GM21723 (cell line): Measurements from ENCODE around the gene GFER.
"Not testable (repeated sequence)": the region's sequence is repeated elsewhere in the genome, so short reads cannot be mapped to it uniquely, and the experiment has no call there.

Experiments
- ATAC-seq: cut with Tn5 transposase; IDR thresholded peaks from one replicate; pipeline ENCODE4 v1.9.1; 2021; ENCODE audit warnings: mild to moderate bottlenecking, moderate library complexity; ENCODE audit not compliant: unreplicated experiment

GFER gene

DNA sequence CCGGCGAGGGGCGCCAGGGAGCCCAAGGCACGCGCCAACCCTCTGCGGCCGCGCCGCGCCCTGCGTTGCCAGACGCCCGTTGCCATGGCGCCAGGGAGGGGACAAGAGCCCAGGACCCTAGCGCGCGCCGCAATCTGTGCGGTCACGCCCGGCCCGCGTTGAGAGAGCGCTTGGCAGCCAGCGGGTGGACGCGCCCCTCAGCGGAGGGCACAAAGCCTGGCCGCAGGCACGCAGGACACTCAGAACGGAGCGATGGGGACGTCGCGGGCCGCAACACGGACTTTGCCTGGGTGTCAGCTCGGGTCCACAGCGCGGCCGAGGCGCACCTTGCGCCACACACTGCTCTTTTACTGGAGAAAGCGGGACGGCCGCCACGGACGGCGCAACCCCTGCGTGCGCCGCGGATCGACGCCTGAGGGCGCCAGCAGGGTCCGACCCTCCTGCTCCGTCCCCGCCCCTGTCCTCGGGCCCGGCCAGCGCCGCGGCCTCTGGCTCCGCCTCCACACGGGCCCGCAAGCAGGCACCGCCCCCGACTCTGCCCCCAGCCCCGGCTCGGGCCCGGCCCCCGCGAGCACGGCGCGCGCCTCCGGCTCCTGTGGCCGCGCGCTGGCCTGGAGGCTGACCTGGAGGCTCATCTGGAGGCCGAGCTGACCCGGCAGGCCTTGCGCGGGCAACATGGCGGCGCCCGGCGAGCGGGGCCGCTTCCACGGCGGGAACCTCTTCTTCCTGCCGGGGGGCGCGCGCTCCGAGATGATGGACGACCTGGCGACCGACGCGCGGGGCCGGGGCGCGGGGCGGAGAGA lies at the start of gene GFER:
GFER (plus strand) TSS at position 650 of the 803 bp plus-strand sequence; CDS start at position 676, 26 bp downstream.
- ATAC-seq: peak; percentile 72

DNA sequence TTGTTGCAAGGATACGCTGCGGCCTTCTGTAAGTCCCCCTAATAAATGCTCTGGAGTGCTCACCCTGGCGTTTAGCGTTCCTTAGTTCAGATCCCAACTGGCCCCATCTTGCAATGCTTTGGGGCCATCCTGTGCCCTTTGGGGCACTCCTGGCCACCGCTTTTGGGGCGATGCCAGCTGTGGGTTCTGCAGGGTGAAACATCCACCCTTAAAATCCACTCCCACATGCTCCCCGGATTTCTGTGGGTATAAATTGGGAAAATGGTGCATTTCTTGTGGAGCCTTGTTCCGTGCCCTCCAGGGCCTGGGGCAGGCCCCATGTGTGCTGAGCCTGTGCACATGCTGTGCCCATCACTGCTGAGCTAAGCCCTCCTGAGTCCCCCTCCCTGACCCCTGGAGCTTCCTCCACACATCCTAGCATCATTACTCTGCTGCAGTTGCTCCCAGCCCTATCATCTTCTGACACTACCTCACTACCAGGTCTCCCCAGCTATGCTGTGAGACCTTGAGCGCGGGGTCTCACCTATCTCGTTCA lies 47.0 kb upstream of the GFER start:
- no peak for ATAC-seq

GRCh38 chr16:1938316-1938715 lies 45.7 kb upstream of the GFER start:
- no peak for ATAC-seq

DNA sequence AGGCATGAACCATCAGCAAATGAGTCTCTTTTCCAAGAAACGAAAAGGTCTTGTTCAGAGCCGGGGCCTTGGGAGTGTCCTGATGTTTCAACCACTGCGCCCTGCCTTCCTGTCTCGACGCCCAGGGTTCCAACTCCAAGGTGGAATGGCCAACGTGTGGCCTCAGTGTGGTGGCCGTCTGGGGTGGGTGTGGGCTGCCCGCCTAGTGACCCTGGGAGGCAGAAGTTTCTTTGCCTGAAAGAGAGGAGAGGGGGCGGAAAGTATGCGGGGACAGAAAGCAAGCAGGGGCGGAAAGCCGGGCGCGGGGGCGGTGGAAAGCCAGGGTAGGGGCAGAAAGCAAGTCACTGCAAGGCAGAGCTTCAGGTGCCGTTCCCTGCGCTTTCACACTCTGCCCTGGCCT lies 45.1 kb upstream of the GFER start:
- ATAC-seq: no peak

DNA sequence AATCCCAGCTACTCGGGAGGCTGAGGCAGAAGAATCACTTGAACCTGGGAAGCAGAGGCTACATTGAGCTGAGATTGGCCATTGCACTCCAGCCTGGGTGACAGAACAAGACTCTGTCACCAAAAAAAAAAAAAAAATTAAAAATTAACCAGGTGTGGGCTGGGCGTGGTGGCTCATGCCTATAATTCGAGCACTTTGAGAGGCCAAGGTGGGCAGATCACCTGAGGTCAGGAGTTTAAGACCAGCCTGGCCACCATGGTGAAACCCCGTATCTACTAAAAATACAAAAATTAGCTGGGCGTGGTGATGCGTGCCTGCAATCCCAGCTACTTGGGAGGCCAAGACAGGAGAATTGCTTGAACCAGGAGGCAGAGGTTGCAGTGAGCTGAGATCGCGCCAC lies 44.2 kb upstream of the GFER start:
- ATAC-seq: not testable (repeated sequence)

- no peak for ATAC-seq
Observed at GRCh38 chr16:1940273-1941161, 43.5 kb upstream of the GFER start.

DNA sequence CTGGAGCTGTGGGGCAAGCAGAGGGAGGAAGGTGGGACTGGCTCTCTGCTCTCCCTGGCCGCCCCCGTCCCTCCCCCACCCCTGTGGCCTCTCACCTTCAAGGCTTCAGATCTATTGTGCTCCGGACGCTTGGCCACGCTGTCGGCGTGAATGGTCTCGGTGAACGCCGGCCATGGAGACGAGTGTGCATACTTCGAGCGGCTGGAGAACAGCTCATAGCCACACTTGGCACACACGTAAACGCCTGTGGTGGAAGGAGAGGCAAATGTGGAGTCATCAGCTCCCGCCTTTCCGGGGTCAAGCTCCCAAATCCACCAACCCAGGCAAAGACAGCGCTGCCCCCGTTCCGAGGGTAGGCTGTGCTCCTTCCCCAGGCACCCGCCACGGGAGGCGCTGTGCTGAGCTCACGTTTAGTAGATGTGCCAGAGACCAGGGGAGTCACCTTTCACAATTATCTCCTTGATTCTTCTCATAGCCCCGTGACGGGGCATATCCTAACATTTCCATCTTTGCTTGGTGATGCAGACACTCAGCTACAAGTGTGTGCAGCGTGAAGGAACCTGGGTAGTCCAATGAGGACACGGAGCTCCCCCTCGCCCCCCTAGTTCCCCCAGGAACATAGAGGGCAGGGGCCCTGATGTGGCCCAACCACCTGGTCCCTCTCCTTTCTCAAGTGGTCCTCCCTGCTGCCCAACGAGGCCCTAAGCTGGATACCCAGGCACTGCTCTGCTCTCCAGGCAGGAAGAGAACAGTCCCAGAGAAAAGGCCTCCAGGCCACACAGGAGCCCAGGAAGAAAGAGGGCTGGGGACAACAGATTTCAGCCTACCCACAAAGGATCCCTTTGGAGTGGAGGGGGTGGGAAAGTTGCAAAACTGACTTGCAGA lies 42.6 kb upstream of the GFER start:
- ATAC-seq: no peak

DNA sequence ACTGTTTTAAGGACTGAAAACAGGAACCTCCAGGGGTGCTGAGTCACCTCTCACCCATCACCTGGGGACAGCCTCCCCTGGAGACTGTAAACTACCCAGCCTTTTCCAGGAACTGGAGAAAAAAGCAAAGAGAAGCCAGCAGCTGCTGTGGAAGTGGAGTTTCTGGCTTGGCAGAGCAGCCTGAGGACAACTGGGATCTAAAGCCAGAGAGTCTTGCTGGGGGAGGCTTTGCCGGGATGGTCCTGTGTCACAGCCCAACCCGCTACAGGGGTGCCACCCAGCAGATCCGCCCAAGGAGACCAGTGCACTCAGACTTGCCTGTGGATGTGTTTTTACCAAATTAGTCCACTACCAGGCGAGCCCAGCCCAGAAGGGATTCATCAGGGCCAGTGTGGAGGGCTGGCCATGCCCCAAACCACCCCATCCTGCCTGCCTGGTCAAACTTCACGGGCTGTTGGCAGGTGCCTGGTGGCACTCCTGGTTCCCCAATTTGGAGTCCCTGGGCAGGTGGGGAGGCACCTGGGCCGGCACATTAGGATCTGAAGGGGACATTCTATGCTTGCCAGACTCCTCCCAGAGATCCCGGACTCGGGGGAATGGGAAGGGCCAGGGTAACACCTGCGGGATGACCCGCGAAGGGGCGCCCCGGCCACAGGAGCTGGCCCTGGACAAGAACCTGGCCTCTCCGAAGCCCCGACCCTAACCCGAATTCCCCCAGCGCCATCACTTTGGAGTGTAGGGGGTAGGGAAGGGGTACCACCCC lies 41.8 kb upstream of the GFER start:
- ATAC-seq: no peak

DNA sequence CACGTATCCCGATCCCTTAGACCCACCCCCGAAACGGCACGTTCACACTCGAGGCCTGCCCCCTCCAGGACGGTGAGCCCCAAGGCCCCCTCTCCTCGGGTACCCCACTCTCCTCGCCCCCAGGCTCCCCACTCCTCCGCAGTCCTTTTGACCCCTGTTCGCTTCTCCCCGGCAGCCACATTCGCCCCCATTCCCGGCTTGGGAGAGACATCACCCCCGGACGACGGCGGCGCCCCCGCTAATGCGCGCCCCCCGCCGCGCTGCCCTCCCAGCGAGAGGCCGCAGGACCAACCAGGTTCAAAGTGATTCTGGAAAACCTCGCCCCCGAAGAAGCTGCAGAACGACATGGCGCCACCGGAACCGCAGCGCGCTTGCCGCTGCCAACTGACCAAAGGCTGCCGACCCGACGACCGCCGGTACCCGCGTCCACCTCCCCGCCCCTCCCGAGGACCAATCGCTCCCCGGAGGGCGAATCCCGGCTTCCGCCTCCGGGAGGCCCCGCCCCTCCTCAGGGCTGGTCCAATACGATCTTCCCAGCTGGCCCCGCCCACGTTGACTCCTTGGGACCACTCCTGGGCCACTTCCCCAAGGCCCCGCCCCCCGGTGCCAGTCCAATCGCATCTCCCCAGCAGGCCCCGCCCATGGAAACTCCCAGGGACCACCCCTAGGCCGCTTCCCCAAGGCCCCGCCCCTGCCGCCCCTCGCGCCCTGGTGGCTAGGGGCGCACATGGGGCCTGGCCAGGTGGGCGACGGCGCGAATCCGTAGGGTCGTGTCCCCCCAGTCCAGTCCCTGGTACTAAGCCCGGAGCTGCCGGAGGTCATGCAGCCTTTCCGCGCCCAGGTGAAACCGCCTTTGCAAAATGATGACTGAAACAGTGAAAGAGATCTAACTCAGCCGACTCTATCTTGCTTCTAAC lies 40.9 kb upstream of the GFER start, which contains the start of gene MSRB1:
MSRB1 (minus strand) TSS at position 390 of the 917 bp plus-strand sequence; CDS start at position 347, 43 bp downstream.
- ATAC-seq: peak; percentile 84

- ATAC-seq: no peak
Observed at GRCh38 chr16:1944612-1945199, 39.3 kb upstream of the GFER start.

- ATAC-seq: no peak
Observed at GRCh38 chr16:1945559-1946391, 38.2 kb upstream of the GFER start.

- ATAC-seq: no peak
Observed at GRCh38 chr16:1946495-1947368, 37.3 kb upstream of the GFER start.

GRCh38 chr16:1947369-1947670 lies 36.7 kb upstream of the GFER start:
- ATAC-seq: no peak

- ATAC-seq: no peak
Observed at GRCh38 chr16:1949507-1949906, 34.5 kb upstream of the GFER start.

GRCh38 chr16:1950047-1950446 lies 33.9 kb upstream of the GFER start:
- no peak for ATAC-seq

GRCh38 chr16:1950559-1950958 lies 33.4 kb upstream of the GFER start:
- ATAC-seq: no peak

- ATAC-seq: no peak
Observed at GRCh38 chr16:1953734-1954133, 30.3 kb upstream of the GFER start.
